Muscle layer of colon (tissue), 2 donors: ENCODE measurements around the gene ATP1A4.

Source experiments
- H3K27ac ChIP-seq: one replicate; pipeline ENCODE4 v1.7.0; 2013; ENCODE audit warnings: low read depth, mild to moderate bottlenecking, low read length, moderate library complexity
- H3K27me3 ChIP-seq, 2 donors: one replicate each; pipeline ENCODE4 v1.7.0; 2013; ENCODE audit warnings: low read length in 2 of 2, mild to moderate bottlenecking in 2 of 2; ENCODE audit not compliant: insufficient read depth in 2 of 2, control insufficient read depth in 1 of 2
- H3K36me3 ChIP-seq: one replicate; pipeline ENCODE4 v1.7.0; 2013; ENCODE audit warnings: mild to moderate bottlenecking, low read length; ENCODE audit not compliant: insufficient read depth
- H3K4me1 ChIP-seq: one replicate; pipeline ENCODE4 v1.7.0; 2013; ENCODE audit warnings: mild to moderate bottlenecking, low read length; ENCODE audit not compliant: insufficient read depth
- H3K4me3 ChIP-seq, 2 donors: one replicate each; pipeline ENCODE4 v1.7.0; 2013; ENCODE audit warnings: low read length in 2 of 2, low read depth in 1 of 2, mild to moderate bottlenecking in 1 of 2, moderate library complexity in 1 of 2
- H3K9ac ChIP-seq: one replicate; pipeline ENCODE4 v1.7.0; 2013; ENCODE audit warnings: low read length
- H3K9me3 ChIP-seq: one replicate; pipeline ENCODE4 v1.7.0; 2013; ENCODE audit warnings: mild to moderate bottlenecking, low read length
- donor health status: abdominal sarcoma.
- donor health status: Adenocarcinoma of cecum.

ATP1A4 gene

GRCh38 chr1:160114085-160114484, 37.3 kb upstream of the ATP1A4 start:
- Histone ChIP-seq H3K4me3 (no peak overlapping the region), H3K27me3 (no peaks in the 10 kb centered on the region), H3K9ac (no peak overlapping the region), H3K4me1 (peaks cover 39% of the 10 kb centered on the region), H3K36me3 (peaks cover 6% of the 10 kb centered on the region), H3K9me3 (no peaks in the 10 kb centered on the region), H3K27ac (peak overlapping the region; percentile 46)

- Histone ChIP-seq H3K27ac (peak within 1 kb of the TSS; percentile 96), H3K27me3 (no peaks in the 10 kb centered on the region), H3K4me1 (peaks cover 47% of the 10 kb centered on the region), H3K9me3 (no peaks in the 10 kb centered on the region), H3K9ac (no peak within 1 kb of the TSS), H3K4me3 (peak within 1 kb of the TSS; percentile 59 to 70), H3K36me3 (peaks cover 6% of the 10 kb centered on the region)
Measured at GRCh38 chr1:160115545-160116282, 35.7 kb upstream of the ATP1A4 start, which contains the start of gene ATP1A2. TSS of gene ATP1A2 (plus strand) at chr1:160115759. CDS start at chr1:160115862, 103 bp downstream.

DNA sequence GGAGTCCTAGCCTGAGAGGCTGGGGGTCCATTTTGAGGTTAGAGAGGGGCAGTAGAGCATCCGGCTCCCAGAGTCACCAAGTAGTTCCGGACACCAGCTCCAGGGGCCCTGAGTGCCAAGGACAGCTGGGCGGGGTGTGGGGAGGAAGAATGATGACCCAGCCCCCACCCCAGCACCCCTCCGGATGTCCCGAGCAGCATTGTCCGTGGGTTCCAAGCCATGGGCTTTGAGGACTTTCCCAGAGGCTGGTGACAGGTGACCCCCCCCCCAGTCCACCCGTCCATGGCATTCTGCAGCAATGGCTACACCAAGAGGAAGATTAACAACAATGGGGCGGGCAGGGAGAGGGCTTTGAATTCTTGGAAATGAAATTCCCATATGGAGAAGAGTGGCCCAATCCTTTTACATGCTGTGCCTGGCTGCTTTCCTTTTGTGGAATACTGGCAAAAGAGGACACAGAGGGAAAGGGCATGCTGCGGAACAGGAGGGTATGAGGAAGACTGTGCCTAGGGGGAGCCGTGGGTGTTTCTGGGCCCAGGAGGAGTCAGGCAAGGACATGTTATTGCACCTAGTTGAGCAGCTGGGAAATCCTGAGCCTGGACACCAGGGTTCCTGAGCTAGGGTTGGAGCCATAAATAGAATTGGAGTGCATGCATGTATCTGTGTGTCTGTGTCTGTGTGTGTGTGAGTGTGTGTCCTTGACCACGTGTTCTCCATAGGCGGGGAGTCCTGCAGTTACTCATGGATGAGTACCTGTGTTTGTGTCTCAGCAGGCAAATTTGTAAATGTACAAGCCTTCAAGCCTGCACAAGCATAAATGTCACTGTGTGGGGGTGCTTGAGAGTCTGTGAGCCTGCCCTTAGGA, 34.9 kb upstream of the ATP1A4 start:
- Histone ChIP-seq H3K27me3 (no peaks in the 10 kb centered on the region), H3K9me3 (no peaks in the 10 kb centered on the region), H3K4me3 (peak overlapping the region; percentile 59 to 70), H3K27ac (peak overlapping the region; percentile 96), H3K36me3 (peaks cover 13% of the 10 kb centered on the region), H3K9ac (no peak overlapping the region), H3K4me1 (peaks cover 47% of the 10 kb centered on the region)

- no peaks in the 10 kb centered on the region for H3K27me3 ChIP-seq
- H3K27ac ChIP-seq, result peak overlapping the region; percentile 96
- H3K9me3 ChIP-seq, result no peaks in the 10 kb centered on the region
- H3K4me1 ChIP-seq, result peaks cover 47% of the 10 kb centered on the region
- H3K36me3 ChIP-seq, result peaks cover 19% of the 10 kb centered on the region
- peak overlapping the region; percentile 59 to 70 for H3K4me3 ChIP-seq
- H3K9ac ChIP-seq, result no peak overlapping the region
Measured at GRCh38 chr1:160117300-160117699, 34.1 kb upstream of the ATP1A4 start.

DNA sequence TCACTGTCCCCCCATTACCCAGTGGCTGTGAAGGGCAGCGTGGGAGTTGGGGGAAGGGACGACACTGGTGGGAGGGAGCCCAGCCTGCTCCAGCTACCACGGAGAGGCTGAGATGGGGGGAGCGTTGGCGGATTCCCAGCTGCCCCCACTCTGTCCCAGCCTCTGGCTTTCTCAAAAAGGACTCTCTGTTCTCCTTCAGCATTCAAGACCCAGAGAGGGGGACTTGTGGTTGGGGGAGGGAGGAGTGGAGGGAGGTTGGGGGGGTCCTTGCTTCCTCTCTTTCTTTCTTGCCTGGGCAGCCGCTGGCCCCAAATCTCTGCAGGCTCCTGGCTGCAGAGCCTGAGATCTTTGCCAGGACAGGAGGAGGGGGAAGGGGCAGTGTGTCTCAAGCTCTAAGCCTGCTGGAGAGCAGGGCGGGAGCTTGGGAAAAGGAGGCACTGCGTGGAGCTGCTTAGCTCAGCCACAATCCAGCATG, 33.7 kb upstream of the ATP1A4 start:
- peak overlapping the region; percentile 96 for H3K27ac ChIP-seq
- H3K9me3 ChIP-seq, result no peaks in the 10 kb centered on the region
- H3K36me3 ChIP-seq, result peaks cover 21% of the 10 kb centered on the region
- H3K27me3 ChIP-seq, result no peaks in the 10 kb centered on the region
- H3K9ac ChIP-seq, result no peak overlapping the region
- peak overlapping the region; percentile 59 to 70 for H3K4me3 ChIP-seq
- H3K4me1 ChIP-seq, result peaks cover 47% of the 10 kb centered on the region

DNA sequence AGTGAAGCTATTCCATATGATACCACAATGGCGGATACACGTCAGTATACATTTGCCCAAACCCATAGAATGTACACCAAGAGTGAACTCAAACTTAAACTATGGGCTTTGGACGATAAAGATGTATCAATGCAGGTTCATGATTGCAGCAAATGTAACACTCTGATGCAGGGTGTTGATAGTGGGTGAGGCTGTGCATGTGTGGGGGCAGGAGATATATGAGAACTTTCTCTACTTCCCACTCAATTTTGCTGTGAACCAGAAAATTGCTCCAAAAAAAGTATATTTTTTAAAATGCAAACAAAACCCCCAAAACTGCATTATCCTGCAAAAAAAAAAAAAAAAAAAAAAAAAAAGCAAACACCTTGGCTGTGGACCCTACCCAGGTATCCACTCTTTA, 32.5 kb upstream of the ATP1A4 start:
- no peaks in the 10 kb centered on the region for H3K9me3 ChIP-seq
- H3K36me3 ChIP-seq, result peaks cover 33% of the 10 kb centered on the region
- peak overlapping the region; percentile 96 for H3K27ac ChIP-seq
- no peaks in the 10 kb centered on the region for H3K27me3 ChIP-seq
- no peak overlapping the region for H3K4me3 ChIP-seq
- no peak overlapping the region for H3K9ac ChIP-seq
- H3K4me1 ChIP-seq, result peaks cover 41% of the 10 kb centered on the region

GRCh38 chr1:160120797-160121196, 30.6 kb upstream of the ATP1A4 start:
- H3K4me1 ChIP-seq, result peaks cover 36% of the 10 kb centered on the region
- no peak overlapping the region for H3K4me3 ChIP-seq
- no peak overlapping the region for H3K9ac ChIP-seq

DNA sequence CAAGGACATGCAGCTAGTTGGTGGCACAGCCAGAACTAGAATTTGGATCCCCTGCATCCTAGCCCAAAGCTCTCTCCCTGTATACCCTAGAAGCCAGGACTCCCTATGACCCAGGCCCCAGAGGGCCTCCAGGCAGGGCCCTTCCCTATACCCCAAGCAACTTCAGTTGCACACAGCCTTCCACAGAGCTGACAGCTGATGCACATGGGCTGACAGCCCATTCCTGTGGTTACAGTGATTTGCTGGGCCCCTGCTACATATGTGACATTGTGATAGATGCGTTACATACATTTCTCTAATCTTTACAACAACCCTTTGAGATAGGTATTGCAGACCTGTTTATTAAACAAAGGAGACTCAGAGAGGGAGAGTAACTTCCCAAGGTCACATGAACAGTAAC, 30.0 kb upstream of the ATP1A4 start:
- Histone ChIP-seq H3K9ac (no peak overlapping the region), H3K4me3 (no peak overlapping the region), H3K27me3 (no peaks in the 10 kb centered on the region), H3K4me1 (peaks cover 36% of the 10 kb centered on the region), H3K27ac (no peak overlapping the region), H3K9me3 (no peaks in the 10 kb centered on the region), H3K36me3 (peaks cover 56% of the 10 kb centered on the region)

More at GRCh38 chr1:160120797-160121196, 30.6 kb upstream of the ATP1A4 start:
- H3K36me3 ChIP-seq, result peaks cover 52% of the 10 kb centered on the region
- no peak overlapping the region for H3K27ac ChIP-seq
- no peaks in the 10 kb centered on the region for H3K27me3 ChIP-seq
- H3K9me3 ChIP-seq, result no peaks in the 10 kb centered on the region

- Histone ChIP-seq H3K4me1 (peaks cover 31% of the 10 kb centered on the region), H3K27ac (no peak overlapping the region), H3K9me3 (no peaks in the 10 kb centered on the region), H3K36me3 (peaks cover 72% of the 10 kb centered on the region), H3K27me3 (no peaks in the 10 kb centered on the region), H3K4me3 (no peak overlapping the region), H3K9ac (no peak overlapping the region)
Measured at GRCh38 chr1:160122978-160123495, 28.4 kb upstream of the ATP1A4 start.

DNA sequence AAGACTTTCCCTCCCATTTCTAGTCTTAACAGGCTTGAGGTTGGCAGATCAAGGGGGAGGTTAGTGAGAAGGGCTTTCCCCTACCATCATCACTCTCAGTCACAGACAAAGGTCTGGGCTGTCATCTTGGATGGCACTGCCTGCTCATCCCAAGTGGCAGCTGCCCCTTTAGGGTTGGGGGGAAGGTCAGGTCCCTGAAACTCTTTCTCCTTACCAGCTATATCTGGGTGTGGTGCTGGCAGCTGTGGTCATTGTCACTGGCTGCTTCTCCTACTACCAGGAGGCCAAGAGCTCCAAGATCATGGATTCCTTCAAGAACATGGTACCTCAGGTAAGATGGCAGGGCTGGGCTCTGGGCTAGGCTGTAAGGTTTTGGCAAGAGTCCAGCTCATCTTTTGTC, 27.7 kb upstream of the ATP1A4 start:
- Histone ChIP-seq H3K4me1 (peaks cover 24% of the 10 kb centered on the region), H3K9me3 (no peaks in the 10 kb centered on the region), H3K9ac (no peak overlapping the region), H3K36me3 (peaks cover 75% of the 10 kb centered on the region), H3K27me3 (no peaks in the 10 kb centered on the region), H3K27ac (peak overlapping the region; percentile 14), H3K4me3 (no peak overlapping the region)

DNA sequence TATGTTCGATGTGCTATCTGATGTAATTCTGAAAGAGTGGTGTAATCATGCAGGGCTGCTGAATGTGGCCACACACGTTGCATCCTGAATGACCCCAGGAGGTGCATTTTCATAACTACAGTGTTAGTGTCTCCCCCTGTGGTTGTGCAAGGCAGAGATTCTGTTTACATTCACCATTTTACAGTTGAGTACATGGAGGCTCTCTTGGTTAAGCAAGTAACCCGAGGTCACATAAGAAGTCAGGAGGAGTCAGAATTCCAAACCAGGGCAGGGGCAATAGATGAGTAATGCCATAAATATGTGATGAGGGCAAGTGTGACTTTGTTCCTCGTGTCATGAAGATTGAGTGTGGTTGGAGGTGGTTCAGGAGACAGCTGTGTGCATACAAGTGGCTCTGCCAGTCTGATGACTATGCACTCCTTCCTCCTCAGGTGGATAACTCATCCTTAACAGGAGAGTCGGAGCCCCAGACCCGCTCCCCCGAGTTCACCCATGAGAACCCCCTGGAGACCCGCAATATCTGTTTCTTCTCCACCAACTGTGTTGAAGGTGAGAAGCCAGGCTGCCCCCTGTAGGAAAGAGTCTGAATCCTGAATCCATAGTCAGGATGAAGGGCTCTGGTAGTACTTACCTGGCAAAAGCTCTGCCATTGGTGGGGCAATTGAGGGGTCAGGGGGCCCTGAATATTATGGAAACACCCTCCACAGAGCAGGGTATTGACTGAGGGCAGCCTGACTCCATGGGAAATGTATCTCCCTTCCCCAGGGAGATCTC, 26.5 kb upstream of the ATP1A4 start:
- Histone ChIP-seq H3K4me3 (no peak overlapping the region), H3K27me3 (no peaks in the 10 kb centered on the region), H3K9me3 (no peaks in the 10 kb centered on the region), H3K36me3 (peaks cover 85% of the 10 kb centered on the region), H3K27ac (no peak overlapping the region), H3K4me1 (peaks cover 15% of the 10 kb centered on the region), H3K9ac (no peak overlapping the region)
